ENCODE data around the gene BNIP3. TPM values are rescaled to one million over a fixed set of nuclear protein-coding genes. Genes with fewer than 3 reads are reported as not detected.

BNIP3 gene
- total RNA-seq, 1 experiment from 2014 or later = 113 TPM

- ChIA-PET POLR2A (no interaction called here), CTCF (interaction anchor here (0.7 to 3.9 kb wide), 3 partner anchors 15 to 48 kb away, joined by 3 to 112 read pairs (median 3); no protein-coding TSS in a partner anchor)
- H3K9me3 Mint-ChIP-seq = no peaks in the 10 kb centered on the region
Measured at GRCh38 chr10:132021046-132021445, 39.3 kb upstream of the BNIP3 start.

More at GRCh38 chr10:132021046-132021445, 39.3 kb upstream of the BNIP3 start:
- DNase-seq (ENCODE audit: low spot score) (no peak), ATAC-seq (no peak)
- Mint-ChIP-seq H3K4me3 (no peak overlapping the region), H3K4me1 (peaks cover 14% of the 10 kb centered on the region), H3K27me3 (ENCODE audit: low read depth) (peaks cover 22% of the 10 kb centered on the region), H3K27ac (no peak overlapping the region), H3K36me3 (no peaks in the 10 kb centered on the region)
- no peak for TF ChIP-seq ZNF219 (CRISPR knock-in tag; IDR thresholded peaks at IDR 0.05; ENCODE audit: borderline replicate concordance)
- no peak for TF ChIP-seq ZSCAN18 (CRISPR knock-in tag; IDR thresholded peaks at IDR 0.05)
- no peak for TF ChIP-seq SMAD4 (CRISPR knock-in tag; IDR thresholded peaks at IDR 0.05)
- no peak for TF ChIP-seq ZNF263 (CRISPR knock-in tag; IDR thresholded peaks at IDR 0.05; ENCODE audit: low read depth)
- TF ChIP-seq PRDM15 (CRISPR knock-in tag; IDR thresholded peaks at IDR 0.05) = no peak
- no peak for TF ChIP-seq MYBL2 (CRISPR knock-in tag; IDR thresholded peaks at IDR 0.05)
- no peak for TF ChIP-seq SP1 (CRISPR knock-in tag; conservative IDR thresholded peaks at IDR 0.05)
- no peak for TF ChIP-seq ATF3 (CRISPR knock-in tag; conservative IDR thresholded peaks at IDR 0.05)
- TF ChIP-seq IRF1 (CRISPR knock-in tag; IDR thresholded peaks at IDR 0.05) = no peak
- no peak for TF ChIP-seq PREB (CRISPR knock-in tag; IDR thresholded peaks at IDR 0.05; ENCODE audit: borderline replicate concordance)
- TF ChIP-seq ZNF423 (CRISPR knock-in tag; IDR thresholded peaks at IDR 0.05) = no peak
- no peak for TF ChIP-seq ATF2 (CRISPR knock-in tag; IDR thresholded peaks at IDR 0.05; ENCODE audit: borderline replicate concordance, low read depth)
- TF ChIP-seq ZNF396 (CRISPR knock-in tag; IDR thresholded peaks at IDR 0.05; ENCODE audit: borderline replicate concordance) = no peak
- no peak for TF ChIP-seq ATF6 (CRISPR knock-in tag; IDR thresholded peaks at IDR 0.05)
- no peak for TF ChIP-seq TCF7 (CRISPR knock-in tag; IDR thresholded peaks at IDR 0.05; ENCODE audit: low read depth)
- TF ChIP-seq ZNF416 (CRISPR knock-in tag; IDR thresholded peaks at IDR 0.05) = no peak
- no peak for TF ChIP-seq CREM (CRISPR knock-in tag; IDR thresholded peaks at IDR 0.05)

Measured in WTC11 (cell line).